Stimulated activated CD4-positive, alpha-beta T cell treated with anti-CD3 and anti-CD28 coated beads, TNF-alpha, amount 100 ng/mL, for 1 hour (primary cell): Measurements from ENCODE around the gene SYNPO.

Experiments used
- DNase-seq, 3 donors: peaks; one replicate each; pipeline ENCODE4 v3.0.0-alpha.2; 2020; ENCODE audit warnings: low read depth in 3 of 3, low spot score in 1 of 3

SYNPO gene

GRCh38 chr5:150625164-150625535, 15.3 kb upstream of the SYNPO start:
- DNase-seq = no peak

GRCh38 chr5:150625831-150626746, 14.4 kb upstream of the SYNPO start:
- no peak for DNase-seq

- no peak for DNase-seq
These were observed 13.6 kb upstream of the SYNPO start for GRCh38 chr5:150626853-150627276.

- no peak for DNase-seq
These were observed 12.5 kb upstream of the SYNPO start for GRCh38 chr5:150627731-150628545.

- no peak for DNase-seq
These were observed 11.4 kb upstream of the SYNPO start for GRCh38 chr5:150628936-150629485.

GRCh38 chr5:150630016-150630415, 10.4 kb upstream of the SYNPO start:
- DNase-seq = no peak

- no peak for DNase-seq
These were observed 9.8 kb upstream of the SYNPO start for GRCh38 chr5:150630461-150631325.

GRCh38 chr5:150631326-150631701, 9.1 kb upstream of the SYNPO start:
- no peak for DNase-seq

GRCh38 chr5:150632305-150633160, 7.9 kb upstream of the SYNPO start:
- DNase-seq = no peak

GRCh38 chr5:150633429-150633828, 7.0 kb upstream of the SYNPO start:
- no peak for DNase-seq

- no peak for DNase-seq
These were observed 3.8 kb upstream of the SYNPO start for GRCh38 chr5:150636391-150637244.

GRCh38 chr5:150637245-150638052, 3.0 kb upstream of the SYNPO start:
- DNase-seq = no peak

GRCh38 chr5:150638053-150638444, 2.4 kb upstream of the SYNPO start:
- DNase-seq = no peak

- DNase-seq = no peak
These were observed 1.7 kb upstream of the SYNPO start for GRCh38 chr5:150638488-150639376.

GRCh38 chr5:150639377-150639692, 1.1 kb upstream of the SYNPO start:
- no peak for DNase-seq

- no peak for DNase-seq
These were observed 709 bp upstream of the SYNPO start for GRCh38 chr5:150639751-150640150.

- no peak for DNase-seq
These were observed 628 bp downstream of the SYNPO start for GRCh38 chr5:150641006-150641570.
